GM15510 (cell line): ENCODE results near the gene DLGAP1.

Source experiments
- POLR2A ChIP-seq: IDR thresholded peaks from 3 replicates; pipeline ENCODE4 v1.6.1; 2011; ENCODE audit warnings: borderline replicate concordance; ENCODE audit not compliant: insufficient read length; ENCODE audit errors: extremely low read depth

The DLGAP1 gene

DNA sequence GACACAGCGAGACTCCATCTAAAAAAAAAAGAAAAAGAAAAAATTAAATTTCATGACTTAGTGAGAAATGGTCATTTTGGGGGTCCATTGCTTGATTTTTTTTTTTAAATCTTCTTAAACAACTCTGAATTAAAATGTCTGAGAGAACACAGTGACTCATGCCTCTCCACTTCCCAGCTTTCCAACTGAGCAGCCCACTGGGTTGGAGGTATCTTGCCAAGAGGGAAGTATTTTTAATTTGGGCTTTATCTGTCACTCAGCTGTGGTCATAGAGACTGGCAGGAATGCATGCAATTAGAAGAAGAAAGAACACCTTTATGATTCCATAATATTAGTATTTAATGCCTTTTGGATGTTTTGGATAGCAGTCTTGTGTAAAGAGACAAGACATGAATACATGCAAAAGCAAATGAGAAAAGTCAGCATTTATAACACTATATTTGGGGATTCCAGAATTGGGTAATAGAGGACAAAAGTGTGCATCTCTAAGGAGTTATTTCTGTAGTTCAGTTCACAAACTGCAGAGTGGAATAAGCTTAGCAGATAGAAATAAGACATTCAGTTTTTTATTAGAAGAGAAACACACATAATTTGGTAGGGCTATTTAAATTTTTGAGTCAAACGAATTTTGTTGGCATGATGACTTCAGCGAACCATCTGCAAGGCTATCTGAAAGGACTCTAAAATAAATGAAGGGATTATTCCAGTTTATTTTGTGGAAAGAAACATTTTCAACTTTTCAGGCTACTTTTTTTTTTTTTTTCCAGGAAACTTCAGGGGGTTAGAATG lies 750.4 kb downstream of the DLGAP1 start:
- no peak for TF ChIP-seq POLR2A

DNA sequence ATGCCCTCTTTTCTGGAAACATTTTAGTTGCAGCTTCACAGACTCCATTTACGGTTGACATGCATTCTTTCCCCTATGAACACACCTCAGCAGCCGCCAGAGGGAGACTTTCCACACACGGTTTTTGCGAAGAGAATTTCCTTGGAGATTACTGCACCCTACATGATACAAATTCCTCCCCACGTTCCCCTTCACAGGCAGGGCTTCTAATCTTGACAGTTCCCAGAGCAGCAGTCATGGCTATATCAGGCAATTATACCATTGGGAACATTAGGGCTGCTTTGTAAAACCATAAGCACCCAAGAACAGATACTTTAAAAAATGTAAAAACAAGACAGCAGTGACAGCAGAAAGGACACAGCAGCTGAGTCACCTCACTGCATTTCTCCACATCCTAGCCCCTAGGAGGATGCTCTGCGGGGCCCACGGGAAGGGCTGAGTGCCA lies 751.4 kb downstream of the DLGAP1 start:
- TF ChIP-seq POLR2A = no peak

DNA sequence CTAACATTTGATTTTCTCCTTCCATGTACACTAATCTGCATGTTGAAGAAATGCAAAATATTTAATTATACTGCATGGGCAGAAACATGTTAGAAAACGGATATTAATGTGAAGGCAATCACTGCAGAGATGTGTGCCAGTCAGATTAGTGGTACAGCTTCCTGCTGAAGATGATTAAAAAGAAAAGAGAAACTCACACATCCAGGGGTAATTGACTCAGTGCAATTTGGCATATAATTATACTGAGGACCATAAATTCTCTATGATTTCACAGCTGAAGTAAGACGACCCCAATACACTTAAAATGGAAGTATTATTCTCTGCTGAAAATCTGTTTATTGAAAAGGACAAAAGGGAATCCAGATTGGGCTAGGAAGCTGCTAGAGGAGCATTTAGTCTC lies 761.7 kb downstream of the DLGAP1 start:
- TF ChIP-seq POLR2A = no peak

DNA sequence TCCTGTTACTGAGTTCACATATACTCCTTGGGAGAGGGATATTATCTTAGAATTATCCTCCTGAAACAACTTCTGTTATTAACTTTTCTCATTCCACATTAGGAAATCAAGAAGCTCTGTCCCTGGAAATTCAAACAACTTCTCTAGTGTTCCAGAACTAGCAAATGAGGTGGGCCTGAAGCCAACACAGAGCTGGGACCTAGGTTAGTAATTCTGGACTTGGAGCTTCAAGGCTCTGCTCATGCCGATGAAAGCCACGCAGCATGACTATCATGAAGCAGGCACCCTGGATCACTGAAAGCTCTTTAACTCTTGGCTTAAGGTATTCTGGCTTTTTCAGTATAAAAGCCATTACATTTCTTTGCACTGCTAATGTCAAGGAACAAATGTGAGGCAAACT lies 762.4 kb downstream of the DLGAP1 start:
- no peak for TF ChIP-seq POLR2A

DNA sequence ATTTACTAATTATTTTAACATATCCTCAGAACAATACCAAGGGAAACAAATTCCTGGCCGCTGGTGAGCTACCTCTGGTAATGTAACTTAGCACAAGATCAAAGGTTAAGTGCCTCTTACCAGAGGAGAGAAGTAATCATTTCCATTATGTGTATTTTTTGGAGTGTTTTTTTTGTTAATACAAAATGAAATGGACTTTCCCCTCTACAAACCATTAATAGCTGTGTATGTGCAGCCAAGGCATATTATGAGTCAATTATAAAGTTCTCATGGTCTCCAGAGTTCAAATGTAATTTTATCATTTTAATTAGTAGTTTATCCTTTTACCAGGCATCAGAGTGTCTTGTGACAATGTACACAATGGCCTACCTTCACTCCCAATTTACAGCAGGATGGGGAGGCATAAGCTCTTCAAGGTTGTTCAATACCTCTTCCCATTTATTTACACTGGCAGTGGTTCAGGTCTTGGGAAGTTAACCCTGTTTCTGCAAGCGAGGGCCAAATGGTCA lies 762.9 kb downstream of the DLGAP1 start:
- no peak for TF ChIP-seq POLR2A

DNA sequence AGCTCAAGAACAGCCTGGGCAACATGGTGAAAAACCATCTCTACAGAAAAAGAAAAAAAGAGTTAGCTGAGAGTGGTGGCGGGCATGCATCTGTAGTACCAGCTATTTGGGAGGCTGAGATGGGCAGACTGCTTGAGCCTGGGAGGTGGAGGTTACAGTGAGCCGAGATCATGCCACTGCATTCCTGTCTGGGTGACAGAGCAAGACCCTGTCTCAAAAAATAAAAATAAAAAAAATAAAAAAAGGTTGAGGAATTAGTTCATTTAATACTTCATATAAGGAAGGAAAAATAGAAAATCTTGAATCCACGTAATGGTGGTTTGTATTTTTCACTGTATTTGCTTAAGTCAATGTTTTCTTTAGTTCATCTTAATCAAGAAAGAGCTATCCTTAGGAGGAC lies 763.4 kb downstream of the DLGAP1 start:
- no peak for TF ChIP-seq POLR2A

DNA sequence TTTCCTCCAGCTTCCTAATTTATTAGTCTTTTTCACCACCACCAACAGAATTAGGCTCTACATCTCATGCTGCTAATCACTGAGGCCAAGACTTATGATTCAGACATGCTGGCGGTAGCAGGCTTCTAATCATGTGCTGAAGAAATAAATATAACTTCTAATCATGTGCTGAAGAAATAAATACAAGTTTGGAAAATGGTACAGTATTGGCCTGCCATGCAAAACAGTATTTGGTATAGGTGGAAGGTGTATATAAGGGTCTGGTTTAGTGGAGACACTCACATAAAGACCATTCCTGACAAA lies 764.4 kb downstream of the DLGAP1 start:
- TF ChIP-seq POLR2A = no peak

DNA sequence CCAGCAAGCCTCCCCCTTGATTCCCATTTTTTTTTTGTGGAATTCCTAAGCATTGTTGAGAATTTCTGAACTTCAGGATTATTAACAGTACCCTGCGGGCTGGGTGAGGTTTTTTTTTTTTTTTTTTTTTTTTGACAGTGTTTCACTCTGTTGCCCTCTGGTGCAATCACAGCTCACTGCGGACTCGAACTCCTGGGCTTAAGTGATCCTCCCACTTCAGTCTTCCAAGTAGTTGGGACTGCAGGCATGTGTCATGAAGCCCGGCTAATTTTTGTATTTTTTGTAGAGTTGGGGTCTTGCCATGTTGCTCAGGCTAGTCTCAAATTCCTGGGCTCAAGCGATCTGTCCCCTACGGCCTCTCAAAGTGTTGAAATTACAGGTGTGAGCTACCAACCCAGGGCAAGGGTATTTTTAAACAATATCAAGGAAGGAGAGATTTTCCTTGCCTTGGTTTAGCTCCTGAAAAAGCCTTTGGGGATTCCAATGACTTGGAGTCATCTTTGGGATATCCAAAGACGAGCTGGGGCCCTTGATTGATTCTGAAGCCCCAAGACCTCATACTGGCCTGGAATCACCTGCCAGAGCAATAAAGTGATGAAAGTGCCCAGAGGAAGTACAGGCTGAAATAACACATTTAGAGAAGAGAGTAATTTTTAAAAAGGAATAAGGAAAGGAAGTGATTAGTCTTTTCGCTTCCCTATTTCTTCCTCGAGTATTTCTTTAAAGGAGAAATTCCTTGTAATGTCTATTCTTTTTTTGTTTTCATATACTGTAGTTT lies 764.9 kb downstream of the DLGAP1 start:
- no peak for TF ChIP-seq POLR2A

DNA sequence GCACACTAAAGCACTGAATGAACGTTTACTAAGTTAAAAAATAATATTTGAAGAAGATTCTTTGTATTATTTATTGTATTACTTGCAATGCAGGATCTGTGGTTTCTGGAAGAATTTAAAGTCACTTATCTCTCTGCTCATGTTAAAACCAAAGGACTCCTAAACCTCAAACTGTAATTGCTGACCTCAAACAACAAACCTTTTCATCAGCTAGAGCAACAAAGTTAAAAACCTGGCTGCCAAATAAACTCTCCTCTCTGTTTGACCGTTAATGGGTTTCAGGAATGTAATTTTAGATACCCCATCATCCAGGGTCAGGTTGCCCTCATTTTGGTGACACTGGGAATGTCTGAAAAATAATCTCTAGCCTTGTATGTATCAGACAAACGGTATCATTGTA lies 766.0 kb downstream of the DLGAP1 start:
- TF ChIP-seq POLR2A = no peak

DNA sequence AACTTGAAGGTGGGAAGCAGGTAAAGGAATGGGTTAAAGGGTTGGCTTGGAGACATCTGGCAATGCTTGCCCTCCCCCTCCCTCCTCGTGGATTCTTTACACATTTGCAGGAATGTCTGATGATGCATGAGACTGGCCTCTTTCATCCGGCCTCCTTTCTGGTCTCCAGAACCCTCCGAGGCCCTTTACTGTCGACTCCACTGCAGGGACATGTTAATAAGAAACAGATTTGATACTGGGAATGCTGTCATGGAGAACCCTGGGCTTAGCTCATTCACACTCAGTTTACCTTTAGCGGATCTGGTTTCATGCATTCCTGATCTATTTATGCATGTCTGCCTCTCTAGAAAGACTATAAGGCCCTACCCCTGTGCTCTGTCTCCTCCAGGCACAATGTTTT lies 766.4 kb downstream of the DLGAP1 start:
- TF ChIP-seq POLR2A = no peak

DNA sequence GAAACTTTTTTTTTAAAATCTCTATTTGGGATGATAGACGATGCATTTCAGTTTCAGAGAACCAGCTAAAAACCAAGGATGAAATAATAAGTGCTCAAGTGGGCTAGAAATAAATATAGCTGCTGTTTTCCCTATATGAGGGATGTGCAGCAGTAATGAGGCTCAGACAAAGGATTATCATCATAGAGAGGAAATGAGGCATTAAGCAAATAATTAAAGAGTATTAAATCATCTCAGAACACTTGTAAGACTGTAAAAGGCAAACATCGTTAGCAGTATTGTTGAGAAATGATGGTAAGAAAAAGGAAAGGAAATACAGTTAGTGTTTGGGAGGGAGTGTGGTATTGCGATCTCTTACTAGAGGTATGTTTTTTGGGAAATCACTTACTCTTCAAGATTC lies 771.6 kb downstream of the DLGAP1 start:
- TF ChIP-seq POLR2A = no peak

DNA sequence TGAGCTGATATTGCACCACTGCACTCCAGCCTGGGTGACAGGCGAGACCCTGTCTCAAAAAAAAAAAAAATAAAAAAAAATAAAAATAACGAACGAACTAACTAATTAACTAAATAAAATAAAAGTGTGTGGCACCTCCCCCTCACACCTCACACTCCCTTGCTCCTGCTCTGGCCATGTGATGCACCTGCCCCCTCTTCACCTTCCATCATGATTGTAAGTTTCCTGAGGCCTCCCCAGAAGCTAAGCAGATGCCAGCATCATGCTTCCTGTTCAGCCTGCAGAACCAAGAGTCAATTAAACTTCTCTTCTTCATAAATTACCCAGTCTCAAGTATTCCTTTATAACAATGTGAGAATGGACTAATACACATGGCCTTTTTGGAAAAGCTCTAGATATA lies 773.0 kb downstream of the DLGAP1 start:
- no peak for TF ChIP-seq POLR2A

DNA sequence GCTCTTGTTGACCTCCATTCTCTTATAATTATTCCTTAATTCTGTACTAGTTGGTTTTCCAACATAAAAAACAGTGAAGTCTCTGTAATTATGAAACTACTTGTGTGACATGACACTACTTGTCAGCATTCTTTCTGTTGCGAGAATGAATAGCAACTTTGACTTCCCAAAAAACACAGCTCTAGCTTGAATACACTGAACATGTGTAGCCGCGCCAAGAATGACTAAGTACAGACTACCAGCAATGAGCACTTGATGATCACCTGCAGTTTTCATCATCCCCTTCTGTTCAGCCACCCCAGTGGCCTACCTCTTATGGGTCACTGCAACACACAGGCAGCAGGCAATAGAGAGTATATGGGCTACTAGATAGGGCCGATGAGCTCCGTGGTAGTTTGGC lies 775.9 kb downstream of the DLGAP1 start:
- TF ChIP-seq POLR2A = no peak

DNA sequence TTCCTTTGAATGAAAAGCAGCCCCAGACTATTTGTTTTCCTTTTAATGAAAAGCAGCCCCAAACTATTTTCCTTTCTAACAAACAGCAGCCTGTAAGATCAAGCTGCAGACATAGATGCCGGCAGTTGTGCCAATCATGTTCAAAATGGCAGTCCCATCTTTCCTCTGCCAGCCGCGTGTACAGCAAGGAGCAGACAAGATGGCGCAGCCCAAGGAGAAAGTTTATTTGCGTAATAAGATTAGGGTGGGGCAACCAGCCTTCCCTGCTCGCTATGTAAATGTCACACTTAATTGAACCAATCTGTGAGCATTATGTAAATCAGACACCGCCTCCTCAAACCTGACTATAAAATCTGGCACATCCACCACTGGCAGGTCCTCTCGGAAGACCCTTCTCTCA lies 779.1 kb downstream of the DLGAP1 start:
- TF ChIP-seq POLR2A = no peak

DNA sequence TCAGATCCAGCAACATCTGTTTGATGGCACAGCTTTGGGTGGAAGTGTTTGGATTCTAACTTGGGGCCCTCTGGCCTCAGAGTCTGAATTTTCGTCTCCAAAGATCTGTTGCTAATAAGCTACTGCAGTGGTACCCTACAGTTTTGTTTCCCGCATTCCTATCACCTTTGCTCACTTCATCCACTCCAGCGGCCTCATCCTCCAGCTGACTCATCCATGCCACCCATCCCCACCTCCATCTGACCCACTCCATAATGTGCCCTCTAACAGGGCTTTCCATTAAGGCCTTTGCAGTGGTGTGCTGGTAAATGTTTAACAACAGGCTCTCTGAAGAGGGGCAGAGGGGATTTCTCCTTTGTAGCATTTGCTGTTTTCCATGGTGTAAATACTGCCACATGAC lies 779.7 kb downstream of the DLGAP1 start:
- no peak for TF ChIP-seq POLR2A

DNA sequence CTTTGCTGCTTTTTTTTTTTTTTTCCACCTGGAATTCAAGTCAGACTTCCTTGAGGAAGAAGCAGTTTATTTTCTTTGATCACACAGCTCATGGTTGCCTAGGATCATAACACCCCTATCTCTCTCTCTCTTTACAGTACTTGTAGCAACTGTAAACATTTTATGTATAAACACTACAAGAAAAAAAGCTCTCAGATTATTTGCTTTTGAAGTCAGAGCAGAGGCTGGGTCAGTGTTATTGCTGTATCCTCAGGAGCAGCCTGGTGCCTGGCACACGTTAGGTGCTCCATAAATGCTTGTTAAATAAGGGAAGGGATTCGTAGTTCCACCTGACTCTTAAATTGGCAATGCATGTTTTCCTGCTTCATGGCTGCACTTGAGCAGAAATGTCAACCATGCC lies 783.9 kb downstream of the DLGAP1 start:
- no peak for TF ChIP-seq POLR2A

DNA sequence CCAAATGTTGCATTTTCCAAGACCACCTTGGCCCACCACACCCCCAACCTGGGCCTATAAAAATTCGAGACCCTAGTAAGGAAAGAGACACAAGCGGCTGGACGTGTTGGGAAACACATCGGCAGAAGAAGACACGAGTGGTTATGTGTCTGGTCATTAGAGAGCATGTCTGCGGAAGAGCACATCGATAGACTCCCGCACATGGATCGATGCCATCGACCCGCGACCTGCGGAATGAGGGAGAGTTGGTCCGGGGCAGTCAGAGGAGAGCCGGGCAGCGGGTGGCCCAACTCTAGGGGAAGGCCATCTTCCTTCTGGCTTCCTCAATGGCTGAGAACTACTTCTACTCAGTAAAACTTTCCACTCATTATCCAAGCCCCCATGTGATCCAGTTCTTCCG lies 785.7 kb downstream of the DLGAP1 start:
- no peak for TF ChIP-seq POLR2A
